HG02938 (cell line): Measurements from ENCODE around the gene TAF5L.
A peak's percentile ranks its signal among the peaks of the same experiment; 100 is the strongest.
"Not testable (repeated sequence)": the region's sequence is repeated elsewhere in the genome, so short reads cannot be mapped to it uniquely, and the experiment has no call there.

ENCODE experiments used
- ATAC-seq: cut with Tn5 transposase; IDR thresholded peaks from one replicate; pipeline ENCODE4 v1.9.1; 2021; ENCODE audit warnings: mild to moderate bottlenecking, moderate library complexity; ENCODE audit not compliant: unreplicated experiment

The TAF5L gene

DNA sequence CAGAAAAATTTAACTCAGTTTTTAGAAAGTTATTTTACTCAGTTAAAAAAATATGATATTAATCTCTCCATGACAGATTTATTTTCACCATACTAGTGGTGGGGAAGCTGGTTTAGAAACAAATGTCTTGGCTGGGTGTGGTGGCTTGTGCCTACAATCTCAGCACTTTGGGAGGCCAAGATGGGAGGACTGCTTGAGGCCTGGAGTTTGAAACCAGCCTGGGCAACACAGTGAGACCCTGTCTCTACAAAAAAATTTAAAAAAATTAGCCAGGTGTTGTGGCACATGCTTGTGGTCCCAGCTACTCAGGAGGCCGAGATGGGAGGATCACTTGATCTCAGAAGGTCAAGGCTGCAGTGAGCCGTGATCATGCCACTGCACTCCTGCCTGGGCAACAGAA, 17.3 kb downstream of the TAF5L start:
- no peak for ATAC-seq

DNA sequence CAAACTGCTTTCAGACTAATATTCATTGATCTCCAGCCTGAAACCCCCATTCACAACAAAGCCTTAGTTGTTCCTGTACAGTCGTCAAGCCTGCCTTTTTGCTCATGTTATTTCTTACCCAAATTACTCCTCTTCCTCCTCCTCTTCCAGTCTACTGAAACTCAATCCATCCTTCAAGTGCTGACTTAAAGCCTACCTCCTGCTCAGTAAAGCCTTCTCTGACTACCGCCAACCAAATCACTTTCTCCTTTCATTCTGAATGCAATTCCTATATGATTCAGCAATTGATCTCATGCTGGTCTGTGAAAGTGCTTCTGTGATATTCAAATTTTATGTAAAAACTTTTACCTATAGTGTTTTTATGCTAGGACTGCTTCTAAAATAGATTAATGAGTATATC, 18.6 kb downstream of the TAF5L start:
- ATAC-seq: no peak

DNA sequence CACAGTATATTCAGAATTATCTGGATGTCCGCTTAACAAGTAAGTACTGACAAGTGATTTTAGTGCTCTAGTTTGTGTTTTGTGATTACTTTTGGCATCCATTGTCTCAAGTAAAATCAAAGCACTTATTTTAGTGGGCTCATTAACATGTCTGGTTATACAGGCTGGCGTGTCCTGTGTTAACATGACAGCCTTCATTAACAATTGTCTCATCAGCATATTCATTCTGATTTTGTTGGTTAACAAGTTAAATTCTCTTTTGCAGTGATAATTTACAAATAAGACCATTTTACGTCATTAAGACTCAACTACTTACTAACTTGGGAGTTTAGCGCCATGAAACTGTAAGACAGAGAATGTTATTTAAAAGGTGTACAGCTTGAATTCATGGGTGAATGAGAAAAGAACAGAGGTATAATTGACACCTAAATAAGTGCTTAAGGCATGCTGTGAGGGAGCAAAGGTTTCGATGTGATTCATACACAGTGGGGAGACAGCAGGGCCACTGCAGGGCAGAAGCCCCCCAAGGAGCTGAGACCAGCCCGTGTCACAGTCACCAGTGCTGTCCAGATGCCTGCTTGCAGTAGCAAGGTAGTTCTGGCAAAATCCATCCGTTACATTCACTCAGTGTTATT, 22.4 kb downstream of the TAF5L start:
- no peak for ATAC-seq

DNA sequence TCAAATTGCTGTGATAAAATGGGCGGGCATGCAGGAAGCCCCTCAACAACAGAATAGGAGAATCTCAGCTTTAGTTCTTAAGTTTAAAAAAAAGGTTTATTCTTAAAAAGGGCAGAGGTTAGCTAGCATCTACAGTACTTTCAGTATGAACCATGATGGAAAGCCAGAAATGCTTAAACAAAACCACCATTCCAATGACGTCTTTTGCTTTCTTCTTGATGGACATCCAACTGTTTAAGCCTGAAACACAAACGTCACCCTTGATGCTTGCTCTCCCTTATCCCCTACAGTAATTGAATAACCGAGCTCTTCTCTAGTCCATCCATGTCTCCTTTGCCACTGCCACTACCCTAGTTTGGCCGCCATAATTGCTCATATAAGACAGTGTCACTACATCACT, 25.7 kb downstream of the TAF5L start:
- ATAC-seq: no peak

DNA sequence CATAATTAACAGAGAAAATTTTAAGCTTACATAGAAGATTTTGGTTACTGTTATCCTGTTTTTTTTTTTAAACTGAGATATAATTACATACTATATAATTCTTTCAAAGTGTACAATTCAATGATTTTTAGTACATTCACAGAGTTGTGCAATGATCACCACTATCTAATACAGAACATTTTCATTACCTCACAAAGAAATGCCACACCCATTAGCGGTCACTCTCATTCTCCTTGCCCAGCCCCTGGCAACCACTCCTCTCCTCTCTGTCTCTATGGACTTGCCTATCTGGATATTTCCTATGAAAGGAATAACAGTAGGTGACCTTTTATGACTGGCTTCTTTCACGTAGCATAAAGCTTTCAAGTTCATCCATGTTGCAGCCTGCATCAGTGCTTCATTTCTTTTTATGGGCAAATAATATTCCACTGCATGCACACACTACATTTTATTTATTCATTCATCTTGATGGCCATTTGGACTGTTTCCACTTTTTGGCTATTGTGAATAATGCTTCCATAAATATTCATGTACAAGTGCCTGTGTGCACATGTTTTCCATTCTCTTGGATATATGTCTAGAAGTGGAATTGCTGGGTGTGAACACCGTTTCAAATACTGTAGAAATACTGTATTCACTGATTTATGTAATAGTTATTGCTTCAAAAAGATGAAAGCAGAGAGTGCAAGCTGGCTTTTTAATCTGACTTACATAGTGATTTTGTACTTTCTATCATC, 26.5 kb downstream of the TAF5L start:
- ATAC-seq: no peak

DNA sequence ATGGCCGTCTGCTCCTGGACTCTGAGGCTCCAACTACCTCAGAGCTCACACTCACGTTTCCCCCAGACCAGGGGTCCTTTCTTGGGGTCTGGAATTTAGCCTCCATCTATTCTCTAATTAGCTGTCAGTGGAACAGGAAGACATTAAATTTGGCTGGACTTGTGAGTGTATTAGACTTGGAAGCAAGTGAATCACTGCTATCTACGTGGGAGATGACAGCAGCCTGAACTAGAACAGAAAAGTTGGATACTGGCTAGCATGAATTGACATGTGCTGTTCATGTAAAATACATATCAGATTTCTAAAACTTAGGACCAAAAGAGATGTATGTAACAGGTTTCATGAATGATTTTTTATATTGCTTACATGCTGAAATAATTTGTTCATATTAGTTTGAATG, 28.0 kb downstream of the TAF5L start:
- no peak for ATAC-seq

DNA sequence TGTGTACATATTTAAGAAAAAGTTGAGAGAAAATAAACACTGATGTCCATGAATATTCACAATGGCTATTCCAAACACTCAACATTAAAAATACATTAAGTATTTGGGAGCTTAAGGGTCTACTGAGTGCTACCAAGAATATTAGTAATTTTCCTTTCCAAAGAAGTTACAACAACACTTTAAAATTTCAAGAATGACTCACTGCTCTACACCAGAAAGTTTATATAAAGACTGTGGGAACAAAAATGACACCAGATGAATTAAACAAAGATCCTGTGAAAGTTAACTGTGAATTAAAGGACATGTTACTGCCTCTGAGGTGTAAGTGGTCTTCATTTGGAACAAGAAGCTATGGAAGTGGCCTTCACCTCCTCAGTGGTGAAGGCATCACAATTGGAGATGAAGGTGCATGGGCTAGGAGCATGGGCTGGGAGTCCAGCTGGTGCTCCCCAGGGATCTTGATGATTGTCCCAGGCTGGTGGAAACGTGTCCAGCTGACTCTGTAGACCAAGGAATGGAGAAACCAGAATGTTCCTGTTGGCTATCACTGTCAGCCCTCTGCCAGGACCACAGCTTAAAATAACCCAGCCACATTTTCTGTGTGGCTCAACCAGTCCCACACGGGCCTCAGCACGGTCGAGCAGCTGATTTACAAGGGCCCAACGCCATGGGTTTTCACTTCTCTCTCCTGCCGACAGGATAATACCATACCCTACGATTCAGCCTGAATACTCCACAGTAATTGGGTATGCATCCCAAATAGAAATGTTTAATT, 28.8 kb downstream of the TAF5L start:
- ATAC-seq: no peak

DNA sequence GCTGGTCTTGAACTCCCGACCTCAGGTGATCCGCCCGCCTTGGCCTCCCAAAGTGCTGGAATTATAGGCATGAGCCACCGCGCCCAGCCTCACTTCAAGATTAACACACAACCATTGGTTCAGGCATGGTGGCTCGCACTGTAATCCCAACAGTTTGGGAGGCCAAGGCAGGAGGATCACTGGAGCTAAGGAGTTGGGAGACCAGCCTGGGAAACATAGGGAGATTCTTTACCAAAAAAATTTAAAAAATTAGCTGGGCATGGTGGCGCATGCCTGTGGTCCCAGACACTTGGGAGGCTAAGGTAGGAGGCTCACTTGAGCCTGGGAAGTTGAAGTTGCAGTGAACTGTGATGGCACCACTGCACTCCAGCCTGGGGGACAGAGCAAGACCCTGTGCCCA, 30.0 kb downstream of the TAF5L start:
- not testable (repeated sequence) for ATAC-seq

DNA sequence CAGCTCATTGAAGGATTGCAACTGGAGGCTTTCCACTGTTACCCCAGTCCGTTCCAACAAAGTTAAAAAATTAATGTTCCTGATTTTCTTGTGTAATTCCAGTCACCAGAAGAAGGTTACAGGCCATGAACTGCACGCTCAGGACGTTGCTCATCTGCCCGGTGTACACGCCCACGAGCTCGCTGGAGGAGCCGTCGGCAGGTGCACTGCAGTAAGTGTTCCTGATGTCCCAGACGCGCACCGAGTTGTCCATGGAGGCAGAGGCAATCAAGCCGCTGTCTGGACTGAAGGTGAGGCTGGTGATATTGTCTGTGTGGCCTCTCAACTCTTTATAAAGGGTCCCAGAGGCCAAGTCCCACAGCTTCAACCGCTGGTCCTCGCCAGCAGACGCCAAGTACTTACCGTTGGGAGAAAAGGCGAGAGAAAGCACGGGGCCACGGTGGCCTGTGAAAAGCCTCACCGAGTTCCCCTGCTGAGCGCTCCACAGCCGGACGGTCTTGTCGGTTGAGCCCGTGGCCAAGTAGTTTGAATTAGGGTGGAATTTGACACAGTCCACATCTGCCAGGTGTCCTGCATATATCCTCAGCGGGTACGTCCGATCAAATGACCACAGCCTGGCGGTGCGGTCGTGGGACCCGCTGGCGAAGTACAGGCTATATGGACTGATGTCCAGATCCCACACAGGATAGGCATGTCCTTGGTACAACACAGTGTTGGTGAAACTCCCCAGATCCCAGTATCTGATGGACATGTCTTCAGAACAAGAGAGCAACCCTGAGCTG, 31.5 kb downstream of the TAF5L start:
- ATAC-seq: no peak

DNA sequence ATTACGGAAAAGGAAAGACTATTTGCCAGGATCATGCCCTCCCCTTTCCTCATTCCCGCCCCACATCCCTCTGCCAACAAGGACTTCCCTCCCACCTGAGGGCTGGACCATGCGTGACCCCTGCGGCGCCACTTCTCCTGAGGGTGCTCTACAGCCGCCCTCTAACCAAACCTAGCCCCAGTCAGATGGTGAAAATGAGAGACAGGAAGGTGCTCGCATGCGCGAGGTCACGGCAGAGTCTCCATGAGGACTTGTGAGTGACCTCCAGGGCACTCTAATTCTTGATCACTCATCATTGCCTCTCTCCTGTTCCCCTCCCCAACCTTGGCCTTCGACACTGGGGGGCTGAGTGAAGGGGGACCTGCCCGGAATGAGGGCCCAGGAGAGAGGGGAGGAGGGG, 32.1 kb downstream of the TAF5L start:
- no peak for ATAC-seq

DNA sequence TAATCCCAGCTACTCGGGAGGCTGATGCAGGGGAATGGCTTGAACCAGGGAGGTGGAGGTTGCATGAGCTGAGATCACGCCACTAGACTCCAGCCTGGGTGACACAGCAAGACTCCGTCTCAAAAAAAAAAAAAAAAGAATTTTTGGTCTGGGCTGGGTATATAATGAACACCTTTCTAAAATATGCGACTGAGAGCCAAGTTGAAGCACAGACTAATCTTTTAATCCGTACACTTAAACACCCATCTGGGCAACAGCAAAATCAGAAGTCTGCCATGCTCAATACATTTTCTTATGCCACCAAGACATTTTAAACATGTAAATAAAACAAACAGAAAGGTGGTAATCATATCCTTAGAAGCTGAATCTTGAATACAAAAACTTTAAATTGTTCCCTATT, 35.8 kb downstream of the TAF5L start:
- no peak for ATAC-seq

DNA sequence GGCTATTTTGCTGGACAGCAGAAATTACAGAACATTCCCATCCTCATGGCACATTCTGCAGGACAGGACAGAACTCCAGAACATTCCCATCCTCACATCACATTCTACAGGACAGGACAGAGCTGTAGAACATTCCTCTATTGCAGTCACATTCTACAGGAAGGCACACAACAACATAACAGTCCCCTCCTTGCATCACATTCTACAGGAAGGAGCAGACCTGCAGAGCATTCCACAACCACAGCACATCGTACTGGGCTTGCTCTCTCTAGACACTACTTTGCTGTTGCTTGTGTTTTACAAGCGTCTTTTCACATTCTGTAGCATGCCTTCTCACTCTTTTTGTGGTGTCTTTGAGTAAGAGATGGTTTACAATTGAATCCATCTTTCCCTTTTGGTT, 40.6 kb downstream of the TAF5L start:
- ATAC-seq: no peak

DNA sequence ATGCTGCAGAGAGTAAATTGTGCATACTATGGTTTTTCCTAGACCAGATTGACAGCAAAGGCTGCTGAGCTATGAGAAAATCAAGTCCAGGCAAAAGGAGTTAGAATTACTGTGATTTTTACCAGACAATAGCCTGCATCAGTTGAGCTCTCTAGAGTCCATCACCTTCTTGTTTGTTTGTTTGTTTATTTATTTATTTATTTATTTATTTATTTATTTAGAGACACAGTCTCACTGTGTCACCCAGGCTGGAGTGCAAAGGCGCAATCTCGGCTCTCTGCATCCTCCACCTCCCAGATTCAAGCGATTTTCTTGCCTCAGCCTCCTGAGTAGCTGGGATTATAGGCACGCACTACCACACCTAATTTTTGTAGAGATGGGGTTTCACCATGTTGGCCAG, 43.2 kb downstream of the TAF5L start:
- no peak for ATAC-seq

DNA sequence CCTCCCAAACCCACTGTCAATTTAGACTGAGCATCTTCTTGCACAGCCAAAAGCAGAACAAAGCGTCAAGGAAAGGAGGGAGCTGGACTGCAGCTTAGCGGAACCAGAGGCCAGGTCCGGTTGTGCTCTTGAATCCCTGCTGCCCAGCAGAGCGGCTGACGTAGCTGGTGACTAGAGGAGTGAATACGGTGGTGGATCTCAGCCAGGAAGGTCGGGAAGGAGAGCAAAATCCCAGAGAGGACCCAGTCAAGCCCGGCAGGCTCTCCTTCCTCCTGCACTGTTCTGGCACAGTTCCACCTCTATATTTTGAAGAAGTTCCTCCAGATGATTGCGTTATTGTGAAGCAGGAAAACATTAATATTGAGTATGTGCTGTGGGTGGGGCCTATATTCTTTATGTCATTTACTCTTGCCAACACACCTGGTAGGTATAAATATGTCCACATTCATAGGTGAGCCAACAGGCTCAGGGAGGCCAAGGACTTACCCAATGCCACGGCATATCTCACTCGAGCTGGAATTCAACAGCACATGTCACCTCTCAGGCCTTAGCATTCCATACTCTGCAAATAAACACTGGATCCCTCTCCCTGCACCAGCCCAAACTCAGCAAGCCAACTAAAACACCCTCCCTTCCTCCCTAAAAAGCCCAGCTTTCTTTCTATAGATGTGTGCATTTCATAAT, 43.8 kb downstream of the TAF5L start:
- no peak for ATAC-seq

DNA sequence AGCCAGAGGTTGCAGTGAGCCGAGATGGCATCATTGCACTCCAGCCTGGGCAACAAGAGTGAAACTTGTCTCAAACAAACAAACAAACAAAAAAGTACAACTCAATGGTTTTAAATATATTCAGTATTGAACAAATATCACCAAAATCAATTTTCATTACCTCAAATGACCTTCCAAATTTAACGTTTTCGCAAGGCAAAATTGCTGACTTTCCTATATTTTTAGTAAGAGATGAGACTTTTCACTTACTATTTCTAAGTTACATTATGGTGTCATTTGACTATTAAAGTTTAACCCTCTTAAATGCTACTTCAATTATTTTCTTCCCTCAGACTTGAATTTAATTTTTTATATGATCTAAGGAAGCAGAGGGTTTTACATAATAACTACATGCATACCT, 44.4 kb downstream of the TAF5L start:
- ATAC-seq: no peak

DNA sequence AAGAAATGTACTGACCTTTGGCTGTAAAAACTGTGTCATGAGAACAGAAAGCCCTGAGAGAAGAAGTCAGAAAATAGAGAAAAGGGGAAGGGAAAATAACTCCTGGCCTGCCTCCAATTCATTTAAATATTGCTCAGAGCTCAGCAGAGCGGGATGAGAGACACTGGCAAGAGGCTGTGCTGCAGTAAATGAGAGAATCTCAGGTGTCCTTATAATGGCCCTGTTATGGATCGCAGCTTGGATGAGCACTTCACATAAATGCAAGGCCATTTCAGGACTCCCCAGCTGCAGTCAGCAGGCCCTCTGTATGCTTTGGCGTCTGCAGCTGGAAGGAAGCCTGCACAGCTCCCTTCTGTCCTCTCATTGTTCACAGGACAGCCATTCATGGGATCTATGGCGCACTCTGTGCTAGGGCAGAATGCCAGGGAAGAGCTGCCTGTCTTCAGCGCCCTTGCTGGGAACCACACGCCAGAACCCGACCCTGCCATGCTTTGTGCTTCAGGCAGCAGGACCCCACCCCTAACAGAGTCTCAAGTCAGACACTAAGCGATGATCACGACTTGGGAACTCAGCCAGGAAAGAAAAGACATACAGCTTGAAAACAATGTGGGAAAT, 46.8 kb downstream of the TAF5L start:
- ATAC-seq: peak; percentile 79

DNA sequence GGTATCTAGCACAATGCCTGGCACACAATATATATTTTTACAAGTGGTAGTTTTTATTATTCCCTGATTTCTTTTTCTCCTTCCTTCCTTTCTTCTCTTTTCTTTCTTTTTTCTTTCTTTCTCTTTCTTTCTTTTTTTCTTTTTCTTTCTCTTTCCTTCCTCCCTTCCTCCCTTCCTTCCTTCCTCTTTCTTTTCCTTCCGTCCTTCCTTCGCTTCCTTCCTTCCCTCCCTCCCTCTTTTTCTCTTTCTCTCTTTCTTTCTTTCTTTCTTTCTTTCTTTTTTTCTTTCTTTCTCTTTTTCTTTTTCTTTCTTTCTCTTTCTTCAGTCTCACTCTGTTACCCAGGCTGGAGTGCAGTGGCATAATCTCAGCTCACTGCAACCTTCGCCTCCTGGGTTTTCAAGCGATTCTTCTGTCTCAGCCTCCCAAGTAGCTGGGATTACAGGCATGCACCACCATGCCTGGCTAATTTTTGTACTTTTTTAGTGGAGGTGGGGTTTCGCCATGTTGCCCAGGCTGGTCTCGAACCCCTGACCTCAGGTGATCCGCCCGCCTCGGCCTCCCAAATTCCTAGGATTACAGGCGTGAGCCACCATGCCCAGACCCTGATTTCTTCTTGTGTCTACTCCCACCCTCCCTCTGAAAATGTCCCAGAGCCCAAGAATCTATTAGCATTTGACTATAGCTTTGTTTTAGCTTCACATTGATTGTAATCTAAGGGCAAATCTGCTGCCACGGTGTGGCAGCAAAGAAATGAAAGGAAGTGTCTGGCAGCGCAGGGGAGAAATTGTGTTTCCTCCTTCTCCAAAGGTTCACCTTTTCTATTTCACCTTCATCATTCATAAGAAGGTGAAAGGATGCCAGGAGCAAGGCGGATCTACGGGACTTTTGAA, 47.5 kb downstream of the TAF5L start:
- ATAC-seq: peak; percentile 39

DNA sequence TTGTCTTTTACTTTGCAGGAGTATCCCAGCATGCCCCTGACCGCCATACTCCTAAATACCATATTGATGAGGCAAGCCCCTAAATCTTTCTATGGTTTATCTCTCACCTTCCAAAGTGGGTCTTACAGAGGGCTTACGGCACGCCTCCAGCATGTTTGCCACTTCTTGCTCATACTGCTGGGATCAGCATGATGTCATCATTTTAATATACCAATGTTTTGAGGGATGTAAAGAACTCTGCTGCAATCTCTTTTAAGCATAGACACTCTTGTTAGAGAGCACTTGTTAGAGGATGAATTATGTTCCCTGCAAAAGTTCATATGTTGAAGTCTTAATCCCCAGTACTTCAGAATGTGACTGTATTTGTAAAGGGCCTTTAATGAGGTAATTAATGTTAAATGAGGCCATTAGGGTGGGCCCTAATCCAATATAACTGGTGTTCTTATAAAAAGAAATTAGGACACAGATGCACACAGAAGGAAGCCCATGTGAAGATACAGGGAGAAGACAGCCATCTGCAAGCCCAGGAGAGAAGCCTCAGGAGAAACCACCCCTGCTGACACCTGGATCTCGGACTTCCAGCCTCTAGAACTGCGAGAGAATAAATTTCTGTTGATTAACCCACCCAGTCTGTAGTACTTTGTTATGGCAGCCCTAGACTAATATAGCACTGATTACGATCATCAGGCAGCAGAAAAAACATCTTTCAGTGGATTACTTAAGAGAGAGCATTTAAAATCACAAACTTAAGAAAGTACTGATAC, 51.1 kb downstream of the TAF5L start:
- ATAC-seq: no peak

DNA sequence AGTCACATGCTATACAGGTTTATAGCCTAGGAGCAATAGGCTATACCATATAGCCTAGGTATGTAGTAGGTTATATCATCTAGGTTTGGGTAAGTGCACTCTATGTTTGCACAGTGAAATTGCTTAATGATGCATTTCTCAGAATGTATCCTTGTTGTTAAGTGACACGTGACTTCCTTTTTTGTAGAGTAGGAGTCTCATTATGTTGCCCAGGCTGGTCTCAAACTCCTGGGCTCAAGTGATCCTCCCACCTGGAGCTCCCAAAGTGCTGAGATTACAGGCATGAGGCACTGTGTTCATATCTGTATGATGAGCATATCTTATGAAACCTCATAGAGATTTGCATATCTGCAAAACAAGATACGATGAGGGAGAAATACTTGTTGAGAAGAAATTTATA, 53.6 kb downstream of the TAF5L start:
- no peak for ATAC-seq
